HEK293 (cell line): Measurements from ENCODE around the gene ICAM4.
A peak's percentile ranks its signal among the peaks of the same experiment; 100 is the strongest.

Experiments used
- CTCF ChIA-PET: fragments of 350-600 bp; formaldehyde crosslinking; extraction: SDS; loops from one replicate; lab custom pipeline; 2021; ENCODE audit warnings: antibody characterized with exemption; lab: Yijun Ruan, JAX
- POLR2A ChIA-PET: fragments of 300-600 bp; formaldehyde crosslinking; extraction: SDS; loops from one replicate; lab custom pipeline; 2020; ENCODE audit warnings: antibody characterized with exemption, inconsistent platforms; lab: Yijun Ruan, JAX
- H3K27ac ChIP-seq: fragments of 200-500 bp; sonication (Bioruptor generic); 2 replicates; pipeline ENCODE4 v1.5.1; 2014; ENCODE audit warnings: low read depth, low read length, control low read depth, inconsistent platforms; ENCODE audit errors: extremely low read depth
- H3K36me3 ChIP-seq, 2 experiments: fragments of 200-500 bp in 1 of 2; sonication (Bioruptor generic) in 1 of 2; 1 replicate in 1 of 2; 2 replicates in 1 of 2; pipeline ENCODE4 v1.5.1; 2014 to 2017; ENCODE audit warnings: inconsistent platforms in 2 of 2, low read length in 2 of 2; ENCODE audit not compliant: control insufficient read depth in 2 of 2, insufficient read depth in 1 of 2
- H3K4me1 ChIP-seq: fragments of 200-500 bp; sonication (Bioruptor generic); 2 replicates; pipeline ENCODE4 v1.5.1; 2014; ENCODE audit warnings: mild to moderate bottlenecking, low read length, inconsistent platforms; ENCODE audit not compliant: control insufficient read depth, insufficient read depth
- H3K4me3 ChIP-seq: 2 replicates; pipeline ENCODE4 v1.5.1; 2011; ENCODE audit warnings: low read depth, mild to moderate bottlenecking, control low read depth, low read length, moderate library complexity
- H3K9me3 ChIP-seq: fragments of 200-500 bp; sonication (Bioruptor generic); 2 replicates; pipeline ENCODE4 v1.5.1; 2014; ENCODE audit warnings: low read depth, low read length, inconsistent platforms; ENCODE audit not compliant: control insufficient read depth, insufficient read depth
- EGR2 ChIP-seq: fragments of 450-650 bp; formaldehyde crosslinking; IDR thresholded peaks from 2 replicates; pipeline ENCODE4 v1.5.1; 2016; ENCODE audit warnings: low read depth, missing biosample characterization, missing genetic modification characterization
- FEZF1 ChIP-seq: fragments of 450-650 bp; formaldehyde crosslinking; IDR thresholded peaks from 2 replicates; pipeline ENCODE4 v1.5.1; 2016; ENCODE audit warnings: missing biosample characterization, missing genetic modification characterization
- HIC1 ChIP-seq: fragments of 450-650 bp; formaldehyde crosslinking; IDR thresholded peaks from 2 replicates; pipeline ENCODE4 v1.5.1; 2016; ENCODE audit warnings: missing biosample characterization, missing genetic modification characterization
- HOXC10 ChIP-seq: sonication (generic); formaldehyde crosslinking; IDR thresholded peaks from 2 replicates; pipeline ENCODE4 v1.8.1; 2023; ENCODE audit warnings: mild to moderate bottlenecking, missing genetic modification reagents
- KLF10 ChIP-seq: fragments of 450-650 bp; IDR thresholded peaks from 2 replicates; pipeline ENCODE4 v1.5.1; 2018; ENCODE audit warnings: missing biosample characterization, mild to moderate bottlenecking, missing genetic modification characterization
- SP7 ChIP-seq: fragments of 450-650 bp; formaldehyde crosslinking; IDR thresholded peaks from 2 replicates; pipeline ENCODE4 v1.5.1; 2016; ENCODE audit warnings: missing biosample characterization, missing genetic modification characterization
- TCF7L2 ChIP-seq: IDR thresholded peaks from 2 replicates; pipeline ENCODE4 v1.6.1; 2011; ENCODE audit warnings: low read depth, mild to moderate bottlenecking, inconsistent platforms, low read length, moderate library complexity, borderline replicate concordance
- ZBTB20 ChIP-seq: fragments of 450-650 bp; formaldehyde crosslinking; IDR thresholded peaks from 2 replicates; pipeline ENCODE4 v1.5.1; 2016; ENCODE audit warnings: missing biosample characterization, missing genetic modification characterization
- ZBTB21 ChIP-seq: fragments of 450-650 bp; formaldehyde crosslinking; IDR thresholded peaks from 2 replicates; pipeline ENCODE4 v1.5.1; 2017; ENCODE audit warnings: missing biosample characterization, missing genetic modification characterization
- ZBTB44 ChIP-seq: fragments of 450-650 bp; IDR thresholded peaks from 2 replicates; pipeline ENCODE4 v1.5.1; 2018; ENCODE audit warnings: missing biosample characterization, mild to moderate bottlenecking, missing genetic modification characterization
- ZBTB48 ChIP-seq: fragments of 450-650 bp; formaldehyde crosslinking; IDR thresholded peaks from 2 replicates; pipeline ENCODE4 v1.5.1; 2016; ENCODE audit warnings: missing biosample characterization, missing genetic modification characterization
- ZFHX2 ChIP-seq: fragments of 450-650 bp; formaldehyde crosslinking; conservative IDR thresholded peaks from 2 replicates; pipeline ENCODE4 v1.5.1; 2016; ENCODE audit warnings: missing biosample characterization, missing genetic modification characterization
- ZFP37 ChIP-seq: fragments of 450-650 bp; formaldehyde crosslinking; IDR thresholded peaks from 2 replicates; pipeline ENCODE4 v1.5.1; 2016; ENCODE audit warnings: missing biosample characterization, missing genetic modification characterization
- ZNF138 ChIP-seq: fragments of 450-650 bp; formaldehyde crosslinking; IDR thresholded peaks from 2 replicates; pipeline ENCODE4 v1.5.1; 2016; ENCODE audit warnings: missing biosample characterization, missing genetic modification characterization, borderline replicate concordance
- ZNF169 ChIP-seq: fragments of 450-650 bp; formaldehyde crosslinking; IDR thresholded peaks from 2 replicates; pipeline ENCODE4 v1.5.1; 2016; ENCODE audit warnings: missing biosample characterization, missing genetic modification characterization
- ZNF184 ChIP-seq: fragments of 450-650 bp; IDR thresholded peaks from 2 replicates; pipeline ENCODE4 v1.5.1; 2018; ENCODE audit warnings: missing biosample characterization, mild to moderate bottlenecking, missing genetic modification characterization
- ZNF2 ChIP-seq: fragments of 450-650 bp; formaldehyde crosslinking; IDR thresholded peaks from 2 replicates; pipeline ENCODE4 v1.5.1; 2016; ENCODE audit warnings: missing biosample characterization, missing genetic modification characterization
- ZNF202 ChIP-seq: fragments of 450-650 bp; formaldehyde crosslinking; IDR thresholded peaks from 2 replicates; pipeline ENCODE4 v1.5.1; 2016; ENCODE audit warnings: missing biosample characterization, missing genetic modification characterization, borderline replicate concordance
- ZNF23 ChIP-seq: fragments of 450-650 bp; formaldehyde crosslinking; IDR thresholded peaks from 2 replicates; pipeline ENCODE4 v1.5.1; 2016; ENCODE audit warnings: missing biosample characterization, missing genetic modification characterization, borderline replicate concordance
- ZNF248 ChIP-seq: fragments of 450-650 bp; formaldehyde crosslinking; IDR thresholded peaks from 2 replicates; pipeline ENCODE4 v1.5.1; 2017; ENCODE audit warnings: missing biosample characterization, missing genetic modification characterization
- ZNF266 ChIP-seq: fragments of 450-650 bp; formaldehyde crosslinking; IDR thresholded peaks from 2 replicates; pipeline ENCODE4 v1.5.1; 2016; ENCODE audit warnings: missing biosample characterization, missing genetic modification characterization, low read depth
- ZNF292 ChIP-seq: fragments of 450-650 bp; formaldehyde crosslinking; IDR thresholded peaks from 2 replicates; pipeline ENCODE4 v1.5.1; 2016; ENCODE audit warnings: low read depth, missing biosample characterization, missing genetic modification characterization, borderline replicate concordance
- ZNF350 ChIP-seq: fragments of 450-650 bp; formaldehyde crosslinking; IDR thresholded peaks from 2 replicates; pipeline ENCODE4 v1.5.0; 2017; ENCODE audit warnings: missing biosample characterization, mild to moderate bottlenecking, missing genetic modification characterization
- ZNF37A ChIP-seq: fragments of 450-650 bp; IDR thresholded peaks from 2 replicates; pipeline ENCODE4 v1.5.1; 2018; ENCODE audit warnings: missing biosample characterization, missing genetic modification characterization
- ZNF426 ChIP-seq: fragments of 450-650 bp; formaldehyde crosslinking; IDR thresholded peaks from 2 replicates; pipeline ENCODE4 v1.5.1; 2017; ENCODE audit warnings: missing biosample characterization, missing genetic modification characterization, mild to moderate bottlenecking, inconsistent platforms, moderate library complexity
- ZNF473 ChIP-seq: fragments of 450-650 bp; formaldehyde crosslinking; IDR thresholded peaks from 2 replicates; pipeline ENCODE4 v1.5.1; 2017; ENCODE audit warnings: missing biosample characterization, missing genetic modification characterization
- ZNF48 ChIP-seq: fragments of 450-650 bp; formaldehyde crosslinking; IDR thresholded peaks from 2 replicates; pipeline ENCODE4 v1.5.1; 2016; ENCODE audit warnings: missing biosample characterization, missing genetic modification characterization
- ZNF501 ChIP-seq: fragments of 450-650 bp; formaldehyde crosslinking; IDR thresholded peaks from 2 replicates; pipeline ENCODE4 v1.5.1; 2016; ENCODE audit warnings: missing biosample characterization, missing genetic modification characterization
- ZNF514 ChIP-seq: fragments of 450-650 bp; formaldehyde crosslinking; IDR thresholded peaks from 2 replicates; pipeline ENCODE4 v1.5.1; 2016; ENCODE audit warnings: missing biosample characterization, missing genetic modification characterization
- ZNF544 ChIP-seq: fragments of 450-650 bp; formaldehyde crosslinking; IDR thresholded peaks from 2 replicates; pipeline ENCODE4 v1.5.0; 2017; ENCODE audit warnings: missing biosample characterization, missing genetic modification characterization
- ZNF624 ChIP-seq: fragments of 450-650 bp; formaldehyde crosslinking; IDR thresholded peaks from 2 replicates; pipeline ENCODE4 v1.5.1; 2017; ENCODE audit warnings: missing biosample characterization, missing genetic modification characterization
- ZNF768 ChIP-seq: fragments of 450-650 bp; formaldehyde crosslinking; IDR thresholded peaks from 2 replicates; pipeline ENCODE4 v1.5.1; 2018; ENCODE audit warnings: missing biosample characterization, mild to moderate bottlenecking, missing genetic modification characterization
- ZNF791 ChIP-seq: fragments of 450-650 bp; formaldehyde crosslinking; IDR thresholded peaks from 2 replicates; pipeline ENCODE4 v1.5.1; 2016; ENCODE audit warnings: missing biosample characterization, missing genetic modification characterization

Gene ICAM4

GRCh38 chr19:10288662-10289166 lies 2.0 kb downstream of the ICAM4 start:
- no peaks in the 10 kb centered on the region for H3K36me3 ChIP-seq
- no peak overlapping the region for H3K4me3 ChIP-seq
- no peaks in the 10 kb centered on the region for H3K9me3 ChIP-seq
- H3K4me1 ChIP-seq = peaks cover 4% of the 10 kb centered on the region; the same call in 1 of the 2 replicates
- no peak overlapping the region for H3K27ac ChIP-seq
- TF ChIP-seq SP7 (tag by site-specific recombination) = no peak
- TF ChIP-seq ZBTB48 (tag by site-specific recombination) = 0 out of 2 replicates have a peak, but pooled peaks have one; percentile 7
- TF ChIP-seq, all 188 proteins: peak for 1
- CTCF ChIA-PET = interaction anchor here (0.7 to 3.2 kb wide), 10 partner anchors 18 to 128 kb away, joined by 3 to 13 read pairs (median 4); partner anchors contain the start of gene ICAM1
- POLR2A ChIA-PET = interaction anchor here (0.5 to 1.7 kb wide), 9 partner anchors 12 to 1120 kb away, joined by 4 to 21 read pairs (median 7); partner anchors contain the start of genes ICAM1, RAVER1 and TYK2

- Histone ChIP-seq H3K4me3 (peak overlapping the region; percentile 33), H3K9me3 (no peaks in the 10 kb centered on the region), H3K27ac (no peak overlapping the region), H3K4me1 (peaks cover 4% of the 10 kb centered on the region; the same call in 1 of the 2 replicates), H3K36me3 (peaks cover 0 to 3% of the 10 kb centered on the region in 2 experiments; a peak in 1 of 3 replicates)
- CTCF ChIA-PET = interaction anchor here (0.6 to 3.2 kb wide), 13 partner anchors 9 to 260 kb away, joined by 3 to 13 read pairs (median 4); partner anchors contain the start of gene ICAM1
- POLR2A ChIA-PET = interaction anchor here (0.5 to 1.7 kb wide), 16 partner anchors 12 to 1119 kb away, joined by 3 to 21 read pairs (median 4); partner anchors contain the start of genes ICAM1, RAVER1 and TYK2
- TF ChIP-seq ZNF184 (tag by site-specific recombination) = 0 out of 2 replicates have a peak, but pooled peaks have one; percentile 7
- TF ChIP-seq ZFP37 (tag by site-specific recombination) = no peak
- TF ChIP-seq ZNF791 (tag by site-specific recombination) = no peak
- TF ChIP-seq ZNF266 (tag by site-specific recombination) = no peak
- TF ChIP-seq KLF10 (tag by site-specific recombination) = peak; percentile 49; the same call in 1 of the 2 replicates
- no peak for TF ChIP-seq ZNF37A (tag by site-specific recombination)
- TF ChIP-seq ZNF501 (tag by site-specific recombination) = no peak
- TF ChIP-seq HIC1 (tag by site-specific recombination) = peak; percentile 10; the same call in 1 of the 2 replicates
- TF ChIP-seq ZNF138 (tag by site-specific recombination) = no peak
- no peak for TF ChIP-seq ZNF350 (tag by site-specific recombination)
- TF ChIP-seq ZBTB21 (tag by site-specific recombination) = no peak
- no peak for TF ChIP-seq ZNF292 (tag by site-specific recombination)
- no peak for TF ChIP-seq HOXC10 (CRISPR knock-in tag)
- TF ChIP-seq ZNF169 (tag by site-specific recombination) = no peak
- no peak for TF ChIP-seq ZNF624 (tag by site-specific recombination)
- no peak for TF ChIP-seq ZNF514 (tag by site-specific recombination)
- no peak for TF ChIP-seq ZFHX2 (tag by site-specific recombination)
- no peak for TF ChIP-seq ZNF473 (tag by site-specific recombination)
- no peak for TF ChIP-seq ZNF202 (tag by site-specific recombination)
- TF ChIP-seq ZNF544 (tag by site-specific recombination) = no peak
- TF ChIP-seq ZNF248 (tag by site-specific recombination) = no peak
- no peak for TF ChIP-seq ZNF426 (tag by site-specific recombination)
- TF ChIP-seq ZNF48 (tag by site-specific recombination) = no peak
- TF ChIP-seq ZBTB44 (tag by site-specific recombination) = no peak
- no peak for TF ChIP-seq ZNF2 (tag by site-specific recombination)
- no peak for TF ChIP-seq ZNF23 (tag by site-specific recombination)
- TF ChIP-seq ZNF768 (tag by site-specific recombination) = no peak
- peak; percentile 45 for TF ChIP-seq ZBTB20 (tag by site-specific recombination)
- no peak for TF ChIP-seq EGR2
- no peak for TF ChIP-seq FEZF1 (tag by site-specific recombination)
- TF ChIP-seq TCF7L2 = no peak
Measured at GRCh38 chr19:10289167-10289835, 2.5 kb downstream of the ICAM4 start.
